Measurements from ENCODE around the gene SLC35E2B. TPM values are rescaled to one million over a fixed set of nuclear protein-coding genes. Genes with fewer than 3 reads are reported as not detected.
A peak's percentile ranks its signal among the peaks of the same experiment; 100 is the strongest.
"Not testable (repeated sequence)": the region's sequence is repeated elsewhere in the genome, so short reads cannot be mapped to it uniquely, and the experiment has no call there.

SLC35E2B gene
- total RNA-seq, 4 donors from 2014 or later: 63.4 to 202 (median 83.9) TPM

DNA sequence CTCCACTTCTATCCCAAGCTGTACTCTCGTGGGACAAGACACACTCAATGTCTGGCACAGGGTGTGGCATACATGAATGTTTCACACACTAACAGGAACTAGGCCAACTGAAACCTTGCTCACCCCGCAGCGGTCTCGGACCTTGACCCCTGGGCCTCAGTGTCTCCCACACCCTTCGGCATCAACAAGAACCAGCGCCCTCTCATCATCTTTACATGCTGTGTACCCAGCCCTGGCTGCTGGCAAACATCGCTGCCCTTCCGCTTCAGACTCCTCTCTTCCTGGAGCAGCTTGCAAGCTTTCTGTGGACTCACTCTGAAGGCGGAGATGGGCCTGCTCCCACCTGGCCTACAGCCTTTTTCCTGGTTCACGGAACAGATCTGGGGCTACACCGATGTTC is 44.3 kb downstream of the SLC35E2B start:
- peak; percentile 92 for DNase-seq
- WGBS, 2 donors (ENCODE audit: low coverage in 1 of 2): 54 to 74% methylated on average over 3 to 11 of the region's 11 CpGs

GRCh38 chr1:1647567-1648241 is 44.9 kb downstream of the SLC35E2B start:
- H3K27ac ChIP-seq: peak overlapping the region; percentile 70 to 85 (median 80)
- intact Hi-C loops (cut with DNase I; ENCODE audit: low total_unique reads): not testable (repeated sequence)
- peak; percentile 47 for DNase-seq

More for the DNA sequence above, 44.3 kb downstream of the SLC35E2B start:
- H3K4me3 ChIP-seq; H3K9me3 ChIP-seq; H3K27me3 ChIP-seq; intact Hi-C loops (cut with DNase I; ENCODE audit: low total_unique reads); in situ Hi-C loops (cut with MboI; ENCODE audit: low pct_ligation_motif_present in 1 of 4, low pct_unique_long_range_greater_than_20kb in 1 of 4, low sequenced_read_pairs in 3 of 4): not testable (repeated sequence)
- TF ChIP-seq POLR2AphosphoS5 (IDR thresholded peaks at IDR 0.05): peak; percentile 32 to 80 (median 75)
- peak; percentile 61 for TF ChIP-seq POLR2A (IDR thresholded peaks at IDR 0.05)
- peak; percentile 7 for TF ChIP-seq EP300 (IDR thresholded peaks at IDR 0.05; ENCODE audit: low read depth)
- Histone ChIP-seq H3K4me1 (peaks cover 0 to 20% (median 18%) of the 10 kb centered on the region in 4 donors), H3K27ac (peak overlapping the region; percentile 70 to 85 (median 80)), H3K36me3 (peaks cover 0 to 32% (median 14%) of the 10 kb centered on the region in 4 donors)

DNA sequence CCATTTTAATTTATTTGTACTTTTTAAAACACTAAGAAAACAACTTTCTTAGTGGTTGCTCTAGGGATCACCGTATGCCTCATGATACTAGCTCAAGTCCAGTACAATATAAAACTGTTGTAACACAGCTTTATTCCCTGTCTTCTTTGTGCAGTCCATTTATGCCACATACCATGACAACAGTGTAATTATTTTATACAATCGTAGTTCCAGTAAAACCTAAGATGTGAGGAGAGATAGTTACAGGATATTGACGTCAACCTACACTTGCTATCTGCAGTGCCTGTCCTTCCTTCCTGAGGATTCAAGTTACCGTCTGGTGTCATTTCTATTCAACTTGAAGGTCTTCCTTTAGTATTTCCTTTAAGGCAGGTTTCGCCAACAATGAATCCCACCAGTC is 46.3 kb downstream of the SLC35E2B start:
- Histone ChIP-seq H3K4me1 (peaks cover 0 to 20% (median 18%) of the 10 kb centered on the region in 4 donors), H3K36me3 (peaks cover 0 to 22% (median 2%) of the 10 kb centered on the region in 4 donors)
- in situ Hi-C loops (cut with MboI; ENCODE audit: low pct_ligation_motif_present in 1 of 4, low pct_unique_long_range_greater_than_20kb in 1 of 4, low sequenced_read_pairs in 3 of 4); intact Hi-C loops (cut with DNase I; ENCODE audit: low total_unique reads); H3K27ac ChIP-seq; DNase-seq; H3K27me3 ChIP-seq; H3K9me3 ChIP-seq; H3K4me3 ChIP-seq: not testable (repeated sequence)
- WGBS, 2 donors (ENCODE audit: low coverage in 1 of 2): 58 to 81% methylated on average over 1 to 5 of the region's 5 CpGs

More at GRCh38 chr1:1647567-1648241, 44.9 kb downstream of the SLC35E2B start:
- H3K4me3 ChIP-seq; H3K27me3 ChIP-seq; in situ Hi-C loops (cut with MboI; ENCODE audit: low pct_ligation_motif_present in 1 of 4, low pct_unique_long_range_greater_than_20kb in 1 of 4, low sequenced_read_pairs in 3 of 4); H3K9me3 ChIP-seq: not testable (repeated sequence)
- H3K36me3 ChIP-seq: peaks cover 0 to 32% (median 11%) of the 10 kb centered on the region in 4 donors
- WGBS, 2 donors (ENCODE audit: low coverage in 1 of 2): 46 to 77% methylated on average over 8 to 17 of the region's 17 CpGs
- H3K4me1 ChIP-seq: peaks cover 0 to 20% (median 18%) of the 10 kb centered on the region in 4 donors

- intact Hi-C loops (cut with DNase I; ENCODE audit: low total_unique reads); H3K27me3 ChIP-seq; H3K4me3 ChIP-seq; H3K4me1 ChIP-seq; H3K9me3 ChIP-seq; H3K27ac ChIP-seq; DNase-seq; in situ Hi-C loops (cut with MboI; ENCODE audit: low pct_ligation_motif_present in 1 of 4, low pct_unique_long_range_greater_than_20kb in 1 of 4, low sequenced_read_pairs in 3 of 4): not testable (repeated sequence)
- peaks cover 0 to 20% (median 3%) of the 10 kb centered on the region in 4 donors for H3K36me3 ChIP-seq
- WGBS, 2 donors (ENCODE audit: low coverage in 1 of 2): 91 to 95% methylated on average over 6 to 16 of the region's 38 CpGs
Observed at GRCh38 chr1:1640711-1641461, 51.7 kb downstream of the SLC35E2B start.

- WGBS, 2 donors (ENCODE audit: low coverage in 1 of 2): 99% methylated on average over 10 of the region's 25 CpGs; no CpG with 5 or more reads in 1 of the 2 donors
Observed at GRCh38 chr1:1640081-1640480, 52.5 kb downstream of the SLC35E2B start.

GRCh38 chr1:1639368-1639767 is 53.2 kb downstream of the SLC35E2B start:
- in situ Hi-C loops (cut with MboI; ENCODE audit: low pct_ligation_motif_present in 1 of 4, low pct_unique_long_range_greater_than_20kb in 1 of 4, low sequenced_read_pairs in 3 of 4); H3K27ac ChIP-seq; H3K4me3 ChIP-seq; H3K27me3 ChIP-seq; H3K4me1 ChIP-seq; H3K9me3 ChIP-seq; intact Hi-C loops (cut with DNase I; ENCODE audit: low total_unique reads); DNase-seq: not testable (repeated sequence)
- H3K36me3 ChIP-seq: peaks cover 0 to 17% (median 3%) of the 10 kb centered on the region in 4 donors
- 96% methylated on average over 8 of the region's 16 CpGs; no CpG with 5 or more reads in 1 of the 2 donors for WGBS, 2 donors (ENCODE audit: low coverage in 1 of 2)

More at GRCh38 chr1:1640081-1640480, 52.5 kb downstream of the SLC35E2B start:
- H3K9me3 ChIP-seq; H3K27ac ChIP-seq; intact Hi-C loops (cut with DNase I; ENCODE audit: low total_unique reads); H3K4me1 ChIP-seq; H3K27me3 ChIP-seq; in situ Hi-C loops (cut with MboI; ENCODE audit: low pct_ligation_motif_present in 1 of 4, low pct_unique_long_range_greater_than_20kb in 1 of 4, low sequenced_read_pairs in 3 of 4); H3K4me3 ChIP-seq; DNase-seq: not testable (repeated sequence)
- peaks cover 0 to 17% (median 3%) of the 10 kb centered on the region in 4 donors for H3K36me3 ChIP-seq

DNA sequence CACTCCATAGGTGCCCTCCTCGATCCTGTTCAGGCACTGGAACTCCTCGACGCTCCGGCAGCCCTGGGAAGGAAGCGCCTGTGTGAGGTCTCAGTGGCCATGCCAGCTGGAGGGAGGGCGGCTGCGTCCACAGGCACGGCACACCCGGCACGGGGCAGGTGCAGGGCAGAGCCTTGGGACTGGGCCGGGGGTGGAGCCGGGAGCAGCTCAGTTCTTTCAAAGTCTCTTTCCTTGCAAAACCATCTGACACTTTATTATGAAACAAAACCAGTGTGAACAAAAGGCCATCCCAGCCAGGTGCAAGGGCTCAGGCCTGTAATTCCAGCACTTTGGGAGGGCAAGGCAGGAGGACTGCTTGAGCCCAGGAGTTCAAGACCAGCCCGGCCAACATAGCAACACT is 54.1 kb downstream of the SLC35E2B start:
- H3K36me3 ChIP-seq: peaks cover 0 to 17% (median 3%) of the 10 kb centered on the region in 4 donors
- in situ Hi-C loops (cut with MboI; ENCODE audit: low pct_ligation_motif_present in 1 of 4, low pct_unique_long_range_greater_than_20kb in 1 of 4, low sequenced_read_pairs in 3 of 4); H3K27ac ChIP-seq; DNase-seq; H3K27me3 ChIP-seq; H3K4me1 ChIP-seq; intact Hi-C loops (cut with DNase I; ENCODE audit: low total_unique reads); H3K9me3 ChIP-seq; H3K4me3 ChIP-seq: not testable (repeated sequence)
- 96% methylated on average over 8 of the region's 13 CpGs; no CpG with 5 or more reads in 1 of the 2 donors for WGBS, 2 donors (ENCODE audit: low coverage in 1 of 2)

- 90% methylated on average over 13 of the region's 14 CpGs; no CpG with 5 or more reads in 1 of the 2 donors for WGBS, 2 donors (ENCODE audit: low coverage in 1 of 2)
- H3K4me3 ChIP-seq; H3K27me3 ChIP-seq; H3K4me1 ChIP-seq; H3K27ac ChIP-seq; H3K9me3 ChIP-seq; intact Hi-C loops (cut with DNase I; ENCODE audit: low total_unique reads); DNase-seq; in situ Hi-C loops (cut with MboI; ENCODE audit: low pct_ligation_motif_present in 1 of 4, low pct_unique_long_range_greater_than_20kb in 1 of 4, low sequenced_read_pairs in 3 of 4): not testable (repeated sequence)
- H3K36me3 ChIP-seq: peaks cover 0 to 17% (median 3%) of the 10 kb centered on the region in 4 donors
Observed at GRCh38 chr1:1637479-1637875, 55.1 kb downstream of the SLC35E2B start.

- H3K27me3 ChIP-seq; intact Hi-C loops (cut with DNase I; ENCODE audit: low total_unique reads); H3K9me3 ChIP-seq; DNase-seq; in situ Hi-C loops (cut with MboI; ENCODE audit: low pct_ligation_motif_present in 1 of 4, low pct_unique_long_range_greater_than_20kb in 1 of 4, low sequenced_read_pairs in 3 of 4); H3K4me3 ChIP-seq; H3K4me1 ChIP-seq; H3K27ac ChIP-seq: not testable (repeated sequence)
- H3K36me3 ChIP-seq: peaks cover 0 to 17% (median 3%) of the 10 kb centered on the region in 4 donors
- WGBS, 2 donors (ENCODE audit: low coverage in 1 of 2): 96% methylated on average over 20 of the region's 37 CpGs; no CpG with 5 or more reads in 1 of the 2 donors
Observed at GRCh38 chr1:1636621-1637478, 55.7 kb downstream of the SLC35E2B start.

Data from transverse colon (tissue), 4 donors.